Activated T-helper 9 cell treated with anti-CD3 and anti-CD28 coated beads, Interleukin-2, amount 50 U/mL, for 16 hours (primary cell): ENCODE results near the gene ANKRD40CL.
"Not testable (repeated sequence)": the region's sequence is repeated elsewhere in the genome, so short reads cannot be mapped to it uniquely, and the experiment has no call there.

Source experiments
- DNase-seq: peaks from one replicate; pipeline ENCODE4 v3.0.0-alpha.2; 2020; ENCODE audit warnings: low read depth

ANKRD40CL gene, protein sequence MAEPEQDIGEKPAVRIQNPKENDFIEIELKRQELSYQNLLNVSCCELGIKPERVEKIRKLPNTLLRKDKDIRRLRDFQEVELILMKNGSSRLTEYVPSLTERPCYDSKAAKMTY

GRCh38 chr17:50767446-50767845 is at the start of gene ANKRD40CL:
ANKRD40CL (minus strand) TSS chr17:50767518; CDS start chr17:50766913, 605 bp downstream.
- no peak for DNase-seq

GRCh38 chr17:50816271-50816670 is 49.0 kb upstream of the ANKRD40CL start:
- DNase-seq: no peak

DNA sequence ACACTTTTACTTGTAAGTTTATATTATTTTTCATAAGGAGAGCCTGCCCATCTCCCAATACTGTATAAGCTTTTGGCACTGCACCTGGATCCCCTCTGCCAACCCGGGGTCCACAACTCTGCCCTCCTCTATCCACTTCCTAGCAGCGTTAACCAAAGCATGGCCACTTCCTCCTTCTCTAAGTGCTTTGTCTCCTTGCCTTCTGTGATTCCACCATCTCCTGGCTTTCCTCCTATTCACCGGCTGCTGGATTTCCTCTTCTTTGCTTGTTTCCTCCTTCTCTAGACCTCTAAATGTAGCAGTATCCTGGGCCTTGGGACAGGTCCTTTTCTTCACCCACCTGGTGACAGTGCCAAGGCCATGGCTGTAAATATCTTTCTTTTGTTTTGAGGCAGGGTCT is 48.1 kb upstream of the ANKRD40CL start:
- no peak for DNase-seq

GRCh38 chr17:50813583-50813982 is 46.3 kb upstream of the ANKRD40CL start:
- no peak for DNase-seq

GRCh38 chr17:50808888-50809287 is 41.6 kb upstream of the ANKRD40CL start:
- no peak for DNase-seq

DNA sequence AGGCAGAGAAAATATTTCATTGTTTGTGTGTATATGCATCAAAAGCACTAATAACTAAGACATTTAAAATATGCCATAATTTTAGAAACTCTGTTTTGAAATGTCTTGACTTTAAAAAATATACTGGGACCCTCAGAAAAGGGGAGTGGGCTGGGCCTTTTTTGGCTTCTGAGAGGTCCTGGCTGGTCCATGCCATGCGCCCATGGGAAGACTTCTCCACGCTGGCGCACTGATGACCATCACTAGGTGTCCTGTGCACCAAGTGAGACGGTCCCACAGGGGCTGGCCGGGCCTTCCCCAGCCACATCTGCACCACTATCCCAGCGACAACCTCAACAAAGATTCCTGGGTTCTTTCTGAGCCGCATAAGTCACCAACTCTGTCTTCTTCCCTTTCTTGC is 41.1 kb upstream of the ANKRD40CL start:
- DNase-seq: no peak

DNA sequence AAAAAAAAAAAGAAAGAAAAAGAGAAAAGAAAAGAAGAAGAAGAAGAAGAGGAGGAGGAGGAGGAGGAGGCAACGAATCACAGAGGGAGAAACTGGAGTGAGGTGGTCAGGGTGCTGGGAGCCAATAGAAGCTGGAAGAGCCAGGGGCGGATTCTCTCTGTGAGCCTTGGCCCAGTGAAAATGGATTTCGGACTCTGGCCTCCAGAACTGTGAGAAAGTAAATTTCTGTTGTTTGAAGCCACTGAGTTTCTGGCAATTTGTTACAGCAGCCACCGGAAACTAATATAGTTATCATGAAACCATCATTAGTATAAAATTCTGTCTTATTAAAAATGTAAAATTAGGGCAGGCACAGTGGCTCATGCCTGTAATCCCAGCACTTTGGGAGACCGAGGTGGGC is 40.4 kb upstream of the ANKRD40CL start:
- no peak for DNase-seq

- DNase-seq: no peak
Measured at GRCh38 chr17:50807009-50807408, 39.7 kb upstream of the ANKRD40CL start.

GRCh38 chr17:50806141-50806643 is 38.9 kb upstream of the ANKRD40CL start:
- DNase-seq: no peak

DNA sequence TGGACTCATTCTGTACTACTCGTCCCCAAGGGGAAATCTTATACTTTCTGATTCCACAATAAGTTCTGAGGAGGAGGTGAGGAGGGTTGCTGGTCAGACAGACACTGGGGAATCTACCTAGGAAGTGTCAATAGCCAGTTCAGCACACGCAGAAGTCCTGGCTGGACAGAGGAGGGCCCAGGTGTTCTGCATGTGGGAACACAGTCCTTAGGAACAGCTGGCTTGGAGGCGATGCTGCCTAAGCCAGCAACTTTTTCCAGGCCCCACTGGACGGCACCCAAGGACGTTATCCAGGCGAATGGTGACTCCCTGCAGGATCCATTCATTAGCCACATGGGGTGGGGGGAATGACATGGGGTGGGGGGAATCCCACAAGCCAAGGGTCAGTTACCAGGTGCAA is 38.2 kb upstream of the ANKRD40CL start:
- DNase-seq: no peak

- DNase-seq: not testable (repeated sequence)
Measured at GRCh38 chr17:50804749-50805475, 37.6 kb upstream of the ANKRD40CL start.

GRCh38 chr17:50803676-50804075 is 36.4 kb upstream of the ANKRD40CL start:
- DNase-seq: no peak

GRCh38 chr17:50802609-50803571 is 35.6 kb upstream of the ANKRD40CL start:
- no peak for DNase-seq

GRCh38 chr17:50800196-50800700 is 32.9 kb upstream of the ANKRD40CL start:
- no peak for DNase-seq

- no peak for DNase-seq
Measured at GRCh38 chr17:50799582-50799981, 32.3 kb upstream of the ANKRD40CL start.

- DNase-seq: no peak
Measured at GRCh38 chr17:50798424-50799288, 31.3 kb upstream of the ANKRD40CL start.

DNA sequence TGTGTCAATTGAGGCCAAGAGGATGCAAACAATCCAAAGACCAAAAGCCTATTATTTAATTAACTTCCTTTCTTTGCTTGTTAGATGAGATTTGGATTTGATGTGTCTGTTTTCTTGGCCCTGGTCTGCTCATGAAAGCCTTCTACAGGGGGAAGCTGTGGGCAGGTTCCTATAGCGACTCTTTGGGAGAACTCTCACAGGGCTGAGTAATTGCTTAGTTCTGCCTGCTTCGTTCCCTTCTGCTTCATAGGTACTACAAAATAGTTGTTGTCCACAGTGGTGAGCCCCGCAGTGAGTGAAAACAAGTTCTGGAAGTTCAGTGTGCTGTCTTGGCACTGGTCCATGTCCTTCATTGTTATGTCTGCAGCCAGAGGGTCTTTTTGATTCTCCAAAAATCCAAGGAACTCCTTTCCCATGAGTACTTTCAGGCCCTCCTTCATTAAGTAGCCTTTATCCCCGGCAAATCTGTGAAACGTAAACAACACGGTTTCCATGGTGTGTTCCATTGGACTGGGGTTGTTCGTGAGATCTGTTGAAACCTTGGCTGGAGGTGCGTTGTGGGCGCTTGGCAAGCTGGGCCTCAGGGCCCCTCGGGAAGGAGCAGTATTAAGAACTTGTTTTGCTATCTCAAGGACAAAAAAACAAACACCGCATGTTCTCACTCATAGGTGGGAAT is 30.0 kb upstream of the ANKRD40CL start:
- DNase-seq: no peak

DNA sequence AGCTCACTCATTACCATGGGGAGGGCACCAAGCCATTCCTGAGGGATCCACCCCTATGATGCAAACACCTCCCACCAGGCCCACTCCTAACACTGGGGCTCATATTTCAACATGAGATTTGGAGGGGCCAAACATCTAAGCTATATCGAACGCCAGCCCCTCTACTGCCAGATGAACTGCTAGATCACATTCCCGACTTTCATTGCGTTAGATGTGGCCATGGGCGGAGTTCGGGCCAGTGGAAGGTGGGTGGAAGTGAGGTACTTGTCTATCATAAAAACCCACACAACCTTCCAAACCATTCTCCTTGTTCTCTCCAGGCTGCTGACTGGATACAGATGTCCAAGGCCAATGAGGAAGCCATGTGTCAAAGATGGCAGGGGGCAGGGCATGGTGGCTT is 27.0 kb upstream of the ANKRD40CL start:
- no peak for DNase-seq

DNA sequence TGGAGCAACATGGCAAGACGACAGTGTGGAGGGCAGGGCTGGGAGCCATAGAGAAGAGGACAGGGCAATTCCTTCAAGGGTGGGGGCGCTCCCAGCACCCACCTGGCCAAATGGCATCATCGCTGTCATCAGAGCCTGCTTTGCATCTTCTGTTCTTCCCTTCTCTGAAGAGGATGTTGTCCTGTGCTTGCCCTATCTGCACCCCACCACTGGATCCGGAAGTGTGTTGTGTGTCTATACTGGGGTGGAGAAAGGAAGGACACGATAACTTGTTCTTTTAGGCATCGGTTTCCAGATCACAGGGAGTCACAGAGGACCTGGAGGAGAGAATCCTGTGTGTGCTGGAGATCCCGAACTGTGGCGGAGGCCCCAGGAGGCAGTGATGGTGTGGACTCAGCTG is 25.7 kb upstream of the ANKRD40CL start:
- no peak for DNase-seq

DNA sequence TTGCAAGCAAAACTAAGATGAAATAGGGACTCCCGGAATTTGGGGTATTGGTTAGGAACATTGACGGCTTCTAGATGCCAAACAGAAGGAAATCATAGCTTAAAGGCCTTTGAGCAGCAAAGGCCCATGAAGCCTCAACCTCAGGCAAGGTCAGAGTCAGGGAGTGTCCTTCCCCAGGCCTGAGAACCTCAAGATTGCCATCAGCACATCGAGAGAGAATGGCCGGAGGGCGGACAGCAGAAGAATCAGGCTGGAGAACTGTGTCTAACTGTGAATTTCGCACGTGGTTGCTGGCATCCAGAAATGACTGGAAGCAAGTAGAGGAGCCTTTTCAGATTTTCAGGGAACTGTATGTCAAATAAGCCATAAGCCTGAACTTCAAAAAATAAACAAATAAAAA is 24.8 kb upstream of the ANKRD40CL start:
- DNase-seq: no peak

- DNase-seq: no peak
Measured at GRCh38 chr17:50790618-50791017, 23.3 kb upstream of the ANKRD40CL start.
